ENCODE results near the gene FAM193B.

The FAM193B gene

DNA sequence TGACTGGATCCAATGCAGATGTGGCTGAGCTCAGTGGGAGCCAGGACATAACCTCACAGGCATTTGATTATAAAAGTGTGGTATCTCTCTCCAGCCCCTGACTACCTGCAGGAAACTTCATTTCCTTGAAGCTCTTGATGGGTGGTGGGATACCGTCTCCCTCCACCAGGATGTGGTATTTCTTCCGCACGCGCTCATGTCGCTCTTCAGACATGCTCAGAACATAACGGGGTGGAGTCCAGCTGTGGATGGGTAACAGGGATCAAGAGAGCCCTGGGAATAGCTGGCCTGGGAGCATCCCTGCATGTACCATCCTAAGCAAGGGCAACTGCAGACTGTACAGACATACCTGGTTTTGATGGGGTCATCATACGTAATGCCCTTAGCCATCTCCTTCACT lies 38.8 kb downstream of the FAM193B start:
- no peak for DNase-seq (ENCODE audit: low read depth in 2 of 2)

DNA sequence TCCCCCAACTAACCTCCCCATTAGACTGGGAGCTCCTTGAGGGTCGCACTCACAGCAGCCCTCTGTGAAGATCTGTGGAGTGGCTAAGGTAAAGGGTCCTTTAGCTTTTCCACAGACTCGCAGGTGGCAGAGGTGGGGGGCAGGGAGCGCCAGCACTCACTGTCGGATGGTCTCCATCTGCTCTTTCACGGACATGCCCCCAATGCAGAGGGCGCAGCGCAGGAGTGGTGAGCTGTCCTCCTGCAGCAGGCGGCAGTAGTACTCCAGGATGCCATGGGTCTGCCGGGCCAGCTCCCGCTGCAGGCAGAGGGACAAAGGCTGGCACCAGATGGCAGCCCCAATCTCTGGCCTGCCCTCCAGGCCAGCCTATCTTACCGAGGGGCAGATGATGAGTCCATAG lies 39.8 kb downstream of the FAM193B start:
- no peak for DNase-seq (ENCODE audit: low read depth in 2 of 2)

DNA sequence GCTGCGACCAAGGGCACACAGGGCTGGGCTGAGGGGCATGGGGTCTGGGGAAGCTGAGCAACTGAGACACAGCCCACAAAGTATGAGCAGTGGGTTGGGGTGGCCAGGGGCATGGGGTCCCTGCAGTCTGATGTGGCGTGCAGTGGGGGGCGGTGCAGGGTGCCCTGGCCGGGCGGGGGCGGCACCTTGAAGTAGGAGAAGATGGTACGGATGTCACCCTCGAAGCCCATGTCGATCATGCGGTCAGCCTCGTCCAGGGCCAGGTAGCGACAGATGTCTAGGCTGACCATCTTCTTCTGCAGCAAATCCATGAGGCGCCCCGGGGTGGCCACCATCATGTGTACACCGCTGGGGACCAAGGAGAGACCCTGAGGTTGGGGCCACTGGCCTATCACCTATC lies 40.9 kb downstream of the FAM193B start:
- DNase-seq (ENCODE audit: low read depth in 2 of 2): no peak

DNA sequence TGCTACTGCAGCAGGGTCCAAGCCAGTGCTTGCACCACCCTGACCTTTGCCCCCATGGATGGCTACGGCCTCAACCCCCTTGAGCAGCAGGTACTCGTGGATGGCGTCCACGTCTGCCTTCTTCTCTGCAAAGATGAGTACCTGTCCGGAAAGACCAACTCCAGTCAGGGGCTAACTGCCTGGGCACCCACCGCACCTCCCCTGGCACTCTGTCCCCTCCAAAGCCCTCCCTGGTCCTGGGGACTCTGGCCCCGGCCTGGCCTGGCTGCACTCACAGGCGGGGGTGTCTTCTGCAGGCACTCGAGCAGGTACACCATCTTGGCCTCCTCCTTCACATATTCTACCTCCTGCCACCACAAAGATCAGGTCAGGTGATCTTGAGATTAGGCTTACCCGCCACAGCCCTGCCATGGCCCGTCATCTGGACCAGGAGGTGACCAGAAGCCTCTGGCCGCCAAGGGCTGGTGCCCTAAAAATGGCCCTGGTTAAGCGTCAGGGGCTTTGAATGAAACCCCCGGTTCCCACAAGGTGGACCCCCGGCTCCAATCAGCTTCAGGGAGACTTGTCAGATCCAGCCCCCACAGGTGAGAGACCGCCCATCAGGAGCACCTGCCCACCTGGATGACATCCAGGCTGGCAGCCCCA lies 41.5 kb downstream of the FAM193B start:
- no peak for DNase-seq (ENCODE audit: low read depth in 2 of 2)

- DNase-seq (ENCODE audit: low read depth in 2 of 2): no peak
Measured at GRCh38 chr5:177511796-177512675, 42.3 kb downstream of the FAM193B start.

DNA sequence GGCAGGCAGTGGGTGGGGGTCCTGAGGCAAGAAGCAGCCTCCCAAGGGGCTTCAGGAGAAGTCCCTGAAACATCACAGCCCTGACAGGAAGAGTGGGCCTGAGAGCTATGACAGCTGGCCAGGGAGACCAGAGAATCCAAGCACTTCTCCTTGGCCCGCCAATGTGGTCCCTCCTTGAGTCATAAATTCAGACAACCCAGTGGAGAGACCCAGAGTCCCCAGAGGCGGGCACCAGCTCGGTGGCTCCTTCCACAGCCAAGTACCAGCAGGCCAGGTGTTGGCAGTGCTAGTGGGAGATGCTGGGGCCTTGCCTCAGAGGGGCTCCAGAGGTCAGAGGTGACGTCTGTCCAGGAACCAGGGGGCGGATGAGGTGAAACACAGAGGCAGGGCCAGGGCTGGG lies 43.2 kb downstream of the FAM193B start:
- DNase-seq (ENCODE audit: low read depth in 2 of 2): no peak

- DNase-seq (ENCODE audit: low read depth in 2 of 2): no peak
Measured at GRCh38 chr5:177510567-177511053, 43.8 kb downstream of the FAM193B start.

DNA sequence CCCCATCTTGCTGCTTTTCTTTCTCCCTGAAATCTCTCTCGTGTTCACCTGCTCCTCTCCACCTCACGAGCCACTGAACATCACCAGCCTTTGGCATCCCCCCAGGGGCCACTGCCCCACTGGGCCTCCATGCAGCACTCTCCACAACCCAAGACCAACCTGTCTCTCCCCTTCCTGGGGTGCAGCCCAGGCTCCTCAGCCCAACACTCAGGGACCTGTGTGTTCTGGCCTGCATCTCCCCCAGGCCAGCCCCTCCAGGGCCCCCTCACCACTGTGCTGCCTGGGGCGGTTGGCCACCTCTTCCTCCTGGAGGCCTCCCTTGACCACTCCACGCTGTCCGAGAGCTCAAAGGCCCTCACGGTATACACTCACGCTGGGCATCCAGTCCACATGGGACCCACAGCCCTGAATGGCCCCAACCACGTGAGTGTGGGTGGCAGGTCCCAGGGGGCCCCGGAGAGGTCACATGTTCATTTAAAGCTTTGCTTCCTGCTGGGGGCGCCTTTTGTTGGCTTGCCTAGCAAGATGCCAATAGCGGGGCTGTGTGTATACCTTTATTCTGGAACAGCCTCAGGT lies 44.3 kb downstream of the FAM193B start:
- DNase-seq (ENCODE audit: low read depth in 2 of 2): no peak

DNA sequence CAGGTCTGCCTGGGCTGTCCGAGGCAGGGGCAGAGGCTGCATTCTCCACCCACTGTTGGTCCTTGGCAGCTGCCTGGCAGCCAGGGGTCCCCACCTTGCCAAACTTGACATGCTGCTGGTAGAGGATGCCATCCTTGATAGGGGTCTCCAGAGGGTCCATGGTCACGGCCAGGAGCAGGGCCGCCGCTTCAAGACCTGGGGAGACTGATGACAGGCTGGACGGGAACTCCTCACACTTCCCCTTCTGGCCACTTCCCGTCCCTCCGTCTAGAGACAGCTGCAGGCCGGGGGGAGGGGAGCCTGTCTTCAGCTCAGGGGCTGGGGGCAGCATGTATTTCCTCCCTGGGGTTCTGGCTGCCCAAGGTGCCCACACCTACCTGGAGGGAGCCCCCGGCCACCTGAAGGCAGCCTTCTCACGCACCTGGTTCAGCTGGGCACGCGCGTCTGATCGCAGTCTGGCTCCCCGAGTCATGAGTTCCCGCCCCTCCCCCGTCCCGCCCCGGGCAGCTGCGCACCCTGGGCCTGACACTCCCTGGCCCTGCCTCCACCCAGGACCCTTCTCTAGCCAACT lies 44.9 kb downstream of the FAM193B start, which contains the start of gene DOK3:
TSS of gene DOK3 (minus strand) at position 446 of the 571 bp plus-strand sequence. CDS start at position 160, 286 bp downstream.
- no peak for DNase-seq (ENCODE audit: low read depth in 2 of 2)

DNA sequence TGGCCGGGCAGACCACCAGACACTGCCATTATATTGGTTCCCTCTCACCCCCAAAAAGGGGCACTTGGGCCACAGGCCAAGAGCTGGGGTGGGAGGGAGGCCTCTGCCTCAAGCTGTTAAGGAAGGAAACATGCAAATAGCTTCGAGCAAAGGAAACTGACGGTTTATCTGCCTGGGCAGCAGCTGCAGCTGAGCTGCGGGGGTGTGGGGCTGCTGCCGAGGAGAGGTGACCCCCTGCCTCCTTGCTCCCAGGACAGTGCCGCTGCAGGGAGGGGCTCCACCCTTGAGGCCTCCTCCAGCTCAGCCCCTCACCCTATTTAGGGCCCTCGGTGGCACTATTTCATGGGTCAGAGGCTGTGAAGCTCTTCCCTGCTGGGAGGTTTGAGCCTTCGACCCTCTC lies 45.5 kb downstream of the FAM193B start:
- DNase-seq (ENCODE audit: low read depth in 2 of 2): no peak

GRCh38 chr5:177508221-177508611 lies 46.1 kb downstream of the FAM193B start:
- no peak for DNase-seq (ENCODE audit: low read depth in 2 of 2)

DNA sequence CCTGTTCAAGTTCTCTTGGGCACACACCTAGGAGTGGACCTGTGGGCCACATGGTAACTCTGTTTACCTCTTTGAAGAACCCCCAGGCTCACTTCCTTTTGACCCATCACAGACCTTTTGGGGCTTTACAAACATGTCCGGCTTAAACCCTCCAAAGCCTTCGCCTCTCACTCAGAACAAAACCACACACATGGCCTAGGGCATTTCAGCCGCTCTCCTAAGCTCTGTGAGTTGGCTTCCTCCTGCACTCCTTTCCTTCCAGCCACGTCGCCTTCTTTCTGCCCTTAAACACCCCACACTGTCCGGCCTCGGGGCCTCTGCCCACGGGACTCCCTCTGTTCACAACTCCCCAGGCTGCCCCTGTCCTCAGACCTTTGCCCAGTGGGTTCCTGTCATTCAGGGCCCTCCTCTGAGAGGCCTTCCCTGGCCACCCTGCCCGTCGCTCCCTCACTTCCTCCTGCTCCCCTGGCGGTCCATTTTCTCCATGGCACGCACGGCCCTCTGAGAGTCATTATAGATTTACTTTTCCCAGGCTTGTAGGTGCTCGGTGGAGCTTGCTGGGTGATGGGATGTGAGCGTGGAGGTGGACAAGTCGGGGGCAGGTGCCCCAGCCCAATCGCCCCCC lies 46.7 kb downstream of the FAM193B start:
- DNase-seq (ENCODE audit: low read depth in 2 of 2): no peak

- DNase-seq (ENCODE audit: low read depth in 2 of 2): no peak
Measured at GRCh38 chr5:177507165-177507564, 47.2 kb downstream of the FAM193B start.

GRCh38 chr5:177505075-177505474 lies 49.3 kb downstream of the FAM193B start:
- no peak for DNase-seq (ENCODE audit: low read depth in 2 of 2)

GRCh38 chr5:177504086-177505056 lies 50.0 kb downstream of the FAM193B start:
- no peak for DNase-seq (ENCODE audit: low read depth in 2 of 2)

DNA sequence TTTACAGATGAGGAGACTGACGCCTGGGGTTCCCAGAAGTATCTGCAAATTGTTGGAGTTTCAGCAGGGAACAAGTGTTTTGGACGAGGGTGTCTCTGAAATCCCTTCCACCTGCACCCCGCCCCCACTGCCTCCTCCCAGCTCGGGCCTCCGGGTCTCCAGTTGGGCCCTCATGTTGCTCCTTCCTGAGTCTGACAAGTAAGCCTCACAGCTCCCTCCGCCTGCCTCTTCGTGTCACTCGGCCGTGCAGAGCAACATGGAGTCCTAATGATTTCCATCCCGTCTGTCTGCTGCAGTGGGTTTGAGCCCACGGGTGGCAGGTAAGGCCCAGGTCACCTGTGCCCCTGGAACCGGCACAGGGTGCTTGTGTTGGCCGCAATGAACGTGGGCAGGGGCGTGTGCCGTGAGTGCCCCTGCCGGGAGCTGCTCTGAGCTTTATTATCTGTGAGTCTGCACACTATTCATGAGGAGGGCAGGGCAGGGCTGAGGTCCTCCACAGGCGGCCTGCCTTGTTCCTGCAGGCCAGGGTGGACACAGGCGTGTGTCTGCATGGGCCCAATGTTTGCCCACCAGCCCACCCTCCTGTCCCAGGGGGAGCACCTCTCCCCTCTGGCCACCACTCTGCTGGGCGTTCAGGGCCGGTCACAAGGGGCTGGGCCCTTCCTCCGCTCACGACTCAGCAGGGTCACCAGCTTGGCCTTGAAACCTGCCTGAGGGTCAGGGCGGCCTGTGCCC lies 50.8 kb downstream of the FAM193B start:
- DNase-seq (ENCODE audit: low read depth in 2 of 2): no peak

GRCh38 chr5:177502886-177503285 lies 51.5 kb downstream of the FAM193B start:
- DNase-seq (ENCODE audit: low read depth in 2 of 2): no peak

GRCh38 chr5:177501874-177502678 lies 52.3 kb downstream of the FAM193B start:
- DNase-seq (ENCODE audit: low read depth in 2 of 2): no peak

All from stimulated activated CD8-positive, alpha-beta memory T cell treated with anti-CD3 and anti-CD28 coated beads, Interleukin-7, amount 100 ng/mL, for 1 hour (primary cell).